AG04450 (cell line): ENCODE data around the gene SMIM15. TPM values are rescaled to one million over a fixed set of nuclear protein-coding genes. Genes with fewer than 3 reads are reported as not detected.

Experiments
- CTCF ChIA-PET: fragments of 300-600, 350-600 bp; formaldehyde crosslinking; extraction: SDS; loops from one replicate; lab custom pipeline; 2022; ENCODE audit warnings: antibody characterized with exemption, inconsistent platforms; lab: Charles Lee
- POLR2A ChIA-PET: fragments of 350-600 bp; formaldehyde crosslinking; extraction: SDS; loops from one replicate; lab custom pipeline; 2021; ENCODE audit warnings: antibody characterized with exemption, inconsistent platforms; lab: Yijun Ruan, JAX
- DNase-seq: peaks from one replicate; pipeline ENCODE4 v3.0.0-alpha.2; 2011; ENCODE audit warnings: low read depth, low spot score
- H3K27ac ChIP-seq: one replicate; pipeline ENCODE4 v1.5.1; 2012; ENCODE audit warnings: low read depth, low read length, control low read depth
- H3K27me3 ChIP-seq: one replicate; pipeline ENCODE4 v1.6.0; 2012; ENCODE audit warnings: low read length; ENCODE audit not compliant: control insufficient read depth, insufficient read depth
- H3K4me3 ChIP-seq: 2 replicates; pipeline ENCODE4 v1.5.1; 2011; ENCODE audit warnings: mild to moderate bottlenecking, low read depth, low read length, control low read depth
- H3K9me3 ChIP-seq: 2 replicates; pipeline ENCODE4 v1.5.1; 2012; ENCODE audit warnings: low read length; ENCODE audit not compliant: control insufficient read depth, insufficient read depth
- polyA plus RNA-seq: library from polyadenylated mRNA; depleted of rRNA; stranded (reverse); fragments of >200 nt; gene quantifications from 2 replicates; pipeline ENCODE4 v1.2.3, GENCODE V29; 2011
- TF ChIP-seq, protein P1 (sequence below): IDR thresholded peaks from 2 replicates; pipeline ENCODE4 v1.5.1; 2011; ENCODE audit warnings: low read depth, low read length, control low read depth, inconsistent platforms

SMIM15 gene
- polyA plus RNA-seq, 1 experiment, result 88.2 TPM

DNA sequence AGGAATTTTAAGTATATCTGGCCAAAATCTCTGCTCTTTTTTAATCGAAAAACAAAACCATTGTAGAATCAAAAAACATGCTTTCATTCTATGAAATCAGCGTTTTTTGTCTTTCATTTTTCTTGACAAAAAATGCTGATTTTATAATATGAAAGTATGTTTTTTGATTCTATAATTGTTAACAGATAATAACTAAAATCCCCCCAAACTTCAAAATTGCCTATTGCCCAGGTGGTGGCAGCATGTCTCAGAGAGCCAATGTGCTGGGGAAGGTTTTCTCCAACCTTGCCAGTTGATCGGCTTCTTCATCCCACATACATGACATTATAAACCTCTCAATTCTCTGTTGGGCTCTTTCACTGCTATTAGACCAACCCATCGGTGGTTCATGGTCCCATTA is 5.1 kb upstream of the SMIM15 start:
- Histone ChIP-seq H3K4me3 (no peak overlapping the region), H3K27me3 (no peaks in the 10 kb centered on the region), H3K27ac (no peak overlapping the region), H3K9me3 (peaks cover 4% of the 10 kb centered on the region; the same call in 1 of the 2 replicates)
- ChIA-PET CTCF (interaction anchor here (1.2 kb wide), 1 partner anchor 112 kb away, joined by 4 read pairs; no protein-coding TSS in a partner anchor), POLR2A (no interaction called here)
- no peak for DNase-seq
- TF ChIP-seq, protein P1, sequence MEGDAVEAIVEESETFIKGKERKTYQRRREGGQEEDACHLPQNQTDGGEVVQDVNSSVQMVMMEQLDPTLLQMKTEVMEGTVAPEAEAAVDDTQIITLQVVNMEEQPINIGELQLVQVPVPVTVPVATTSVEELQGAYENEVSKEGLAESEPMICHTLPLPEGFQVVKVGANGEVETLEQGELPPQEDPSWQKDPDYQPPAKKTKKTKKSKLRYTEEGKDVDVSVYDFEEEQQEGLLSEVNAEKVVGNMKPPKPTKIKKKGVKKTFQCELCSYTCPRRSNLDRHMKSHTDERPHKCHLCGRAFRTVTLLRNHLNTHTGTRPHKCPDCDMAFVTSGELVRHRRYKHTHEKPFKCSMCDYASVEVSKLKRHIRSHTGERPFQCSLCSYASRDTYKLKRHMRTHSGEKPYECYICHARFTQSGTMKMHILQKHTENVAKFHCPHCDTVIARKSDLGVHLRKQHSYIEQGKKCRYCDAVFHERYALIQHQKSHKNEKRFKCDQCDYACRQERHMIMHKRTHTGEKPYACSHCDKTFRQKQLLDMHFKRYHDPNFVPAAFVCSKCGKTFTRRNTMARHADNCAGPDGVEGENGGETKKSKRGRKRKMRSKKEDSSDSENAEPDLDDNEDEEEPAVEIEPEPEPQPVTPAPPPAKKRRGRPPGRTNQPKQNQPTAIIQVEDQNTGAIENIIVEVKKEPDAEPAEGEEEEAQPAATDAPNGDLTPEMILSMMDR, result peak; percentile 35; the same call in 1 of the 2 replicates

DNA sequence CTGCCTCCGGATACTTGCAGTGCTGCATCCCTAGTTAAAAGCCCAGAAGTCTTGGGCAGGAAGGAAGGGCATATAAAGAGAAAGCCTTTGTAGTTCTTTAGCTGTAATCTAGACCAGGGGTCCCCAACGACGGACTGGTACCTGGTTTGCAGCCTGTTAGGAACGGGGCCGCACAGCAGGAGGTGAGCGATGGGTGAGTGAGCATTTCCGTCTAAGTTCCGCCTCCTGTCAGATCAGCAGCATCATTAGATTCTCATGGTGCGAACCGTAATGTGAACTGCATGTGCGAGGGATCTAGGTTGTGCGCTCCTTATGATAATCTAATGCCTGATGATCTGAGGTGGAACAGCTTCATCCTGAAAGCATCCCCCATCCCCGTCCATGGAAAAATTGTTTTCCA is 1.6 kb upstream of the SMIM15 start:
- no peak overlapping the region for H3K27ac ChIP-seq
- TF ChIP-seq, protein P1, result no peak
- POLR2A ChIA-PET, result interaction anchor here (1.6 to 2.6 kb wide), 2 partner anchors 11 to 138 kb away, joined by 3 to 10 read pairs; no protein-coding TSS in a partner anchor
- peak overlapping the region; percentile 65; the same call in 1 of the 2 replicates for H3K4me3 ChIP-seq
- H3K27me3 ChIP-seq, result no peaks in the 10 kb centered on the region
- no peak for DNase-seq
- H3K9me3 ChIP-seq, result peaks cover 4% of the 10 kb centered on the region; the same call in 1 of the 2 replicates
- CTCF ChIA-PET, result interaction anchor here (0.7 to 2.0 kb wide), 2 partner anchors 10 to 166 kb away, joined by 4 to 5 read pairs; no protein-coding TSS in a partner anchor

GRCh38 chr5:61162832-61163567 is 732 bp upstream of the SMIM15 start:
- peaks cover 4% of the 10 kb centered on the region; the same call in 1 of the 2 replicates for H3K9me3 ChIP-seq
- H3K4me3 ChIP-seq, result peak overlapping the region; percentile 65
- DNase-seq, result no peak
- peak overlapping the region; percentile 89 for H3K27ac ChIP-seq
- TF ChIP-seq, protein P1, result no peak
- ChIA-PET POLR2A (interaction anchor here (1.6 to 2.6 kb wide), 3 partner anchors 12 to 168 kb away, joined by 3 to 15 read pairs (median 10); partner anchors contain the start of gene ZSWIM6), CTCF (interaction anchor here (2.0 kb wide), 1 partner anchor 167 kb away, joined by 5 read pairs; no protein-coding TSS in a partner anchor)
- no peaks in the 10 kb centered on the region for H3K27me3 ChIP-seq

DNA sequence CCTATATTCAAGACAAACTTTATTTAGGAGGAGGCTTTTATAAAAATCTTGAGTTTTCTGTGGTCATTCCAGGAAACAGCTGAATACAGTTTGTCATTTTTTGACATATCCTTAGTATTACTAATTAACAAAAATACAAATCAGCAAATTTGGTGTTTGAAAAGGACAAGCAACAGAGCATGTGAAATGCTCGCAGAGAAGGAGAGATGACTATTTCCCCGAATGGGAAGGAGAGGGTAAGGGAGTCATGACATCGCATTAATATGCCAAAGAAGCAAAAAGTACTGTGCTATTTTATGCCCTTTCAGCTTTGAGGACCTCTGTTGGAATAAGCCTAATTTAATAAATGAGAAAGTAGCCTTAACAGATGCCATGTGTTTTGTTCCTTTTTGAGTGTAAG is 1.8 kb downstream of the SMIM15 start:
- ChIA-PET CTCF (no interaction called here), POLR2A (no interaction called here)
- Histone ChIP-seq H3K4me3 (no peak overlapping the region), H3K27ac (no peak overlapping the region), H3K27me3 (no peaks in the 10 kb centered on the region), H3K9me3 (peaks cover 4% of the 10 kb centered on the region; the same call in 1 of the 2 replicates)
- DNase-seq, result no peak
- TF ChIP-seq, protein P1, result no peak

- TF ChIP-seq, protein P1, result no peak
- ChIA-PET CTCF (no interaction called here), POLR2A (interaction anchor here (0.8 kb wide), 1 partner anchor 10 kb away, joined by 3 read pairs; no protein-coding TSS in a partner anchor)
- H3K9me3 ChIP-seq, result peaks cover 4% of the 10 kb centered on the region; the same call in 1 of the 2 replicates
- no peak overlapping the region for H3K4me3 ChIP-seq
- H3K27me3 ChIP-seq, result no peaks in the 10 kb centered on the region
- H3K27ac ChIP-seq, result no peak overlapping the region
- DNase-seq, result no peak
These were observed 2.4 kb downstream of the SMIM15 start for GRCh38 chr5:61159836-61160235.
